Measurements from ENCODE around the gene ZDHHC18.

DNA sequence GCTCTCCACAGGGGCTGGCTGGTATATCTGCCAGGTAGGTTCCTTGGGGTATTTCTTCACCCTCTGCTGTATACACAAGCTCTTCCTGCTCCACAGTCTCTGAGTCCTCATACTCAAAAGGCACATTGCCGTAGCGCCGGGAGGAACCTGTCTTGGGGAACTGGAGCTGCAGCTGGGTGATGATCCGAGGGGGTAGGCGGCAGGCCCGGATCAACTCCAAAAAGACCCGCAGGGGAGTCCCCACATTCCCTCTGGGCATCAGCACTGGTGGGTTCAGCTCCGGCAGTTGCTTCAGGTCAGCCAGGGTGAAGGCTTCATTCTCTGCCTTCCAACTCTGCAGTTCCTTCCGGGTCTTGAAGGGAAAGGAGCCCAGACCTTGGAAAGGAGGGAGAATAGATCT lies 70.9 kb downstream of the ZDHHC18 start:
- TF ChIP-seq, protein P1, sequence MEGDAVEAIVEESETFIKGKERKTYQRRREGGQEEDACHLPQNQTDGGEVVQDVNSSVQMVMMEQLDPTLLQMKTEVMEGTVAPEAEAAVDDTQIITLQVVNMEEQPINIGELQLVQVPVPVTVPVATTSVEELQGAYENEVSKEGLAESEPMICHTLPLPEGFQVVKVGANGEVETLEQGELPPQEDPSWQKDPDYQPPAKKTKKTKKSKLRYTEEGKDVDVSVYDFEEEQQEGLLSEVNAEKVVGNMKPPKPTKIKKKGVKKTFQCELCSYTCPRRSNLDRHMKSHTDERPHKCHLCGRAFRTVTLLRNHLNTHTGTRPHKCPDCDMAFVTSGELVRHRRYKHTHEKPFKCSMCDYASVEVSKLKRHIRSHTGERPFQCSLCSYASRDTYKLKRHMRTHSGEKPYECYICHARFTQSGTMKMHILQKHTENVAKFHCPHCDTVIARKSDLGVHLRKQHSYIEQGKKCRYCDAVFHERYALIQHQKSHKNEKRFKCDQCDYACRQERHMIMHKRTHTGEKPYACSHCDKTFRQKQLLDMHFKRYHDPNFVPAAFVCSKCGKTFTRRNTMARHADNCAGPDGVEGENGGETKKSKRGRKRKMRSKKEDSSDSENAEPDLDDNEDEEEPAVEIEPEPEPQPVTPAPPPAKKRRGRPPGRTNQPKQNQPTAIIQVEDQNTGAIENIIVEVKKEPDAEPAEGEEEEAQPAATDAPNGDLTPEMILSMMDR (IDR thresholded peaks at IDR 0.05; ENCODE audit: control extremely low read depth in 1 of 3, insufficient read depth in 1 of 3, low read depth in 1 of 3, low read length in 3 of 3): no peak
- no peak for TF ChIP-seq RAD21 (IDR thresholded peaks at IDR 0.05 in 1 of 2, conservative IDR thresholded peaks at IDR 0.05 in 1 of 2; ENCODE audit: low read depth in 2 of 2, low read length in 2 of 2)
- TF ChIP-seq POLR2AphosphoS5 (IDR thresholded peaks at IDR 0.05; ENCODE audit: low read depth, low read length): no peak
- no peak for TF ChIP-seq EP300 (IDR thresholded peaks at IDR 0.05; ENCODE audit: borderline replicate concordance in 1 of 2, low read depth in 2 of 2, low read length in 2 of 2)

All from H1 (cell line).